GM18951 (cell line): ENCODE results near the gene FRYL.

ENCODE experiments used
- POLR2A ChIP-seq: IDR thresholded peaks from 4 replicates; pipeline ENCODE4 v1.6.1; 2011; ENCODE audit warnings: mild to moderate bottlenecking; ENCODE audit not compliant: insufficient read length, insufficient read depth; ENCODE audit errors: extremely low read depth
- in situ Hi-C: fragments of 300-500 bp; cut with MboI; formaldehyde crosslinking; loops from one replicate; pipeline ENCODE4 v1.12.0; 2022; ENCODE audit warnings: low sequenced_read_pairs, mixed read lengths, inconsistent platforms; ENCODE audit not compliant: unreplicated experiment

The FRYL gene

GRCh38 chr4:48504026-48504330, 276.1 kb downstream of the FRYL start:
- in situ Hi-C loops: no loop called here
- no peak for TF ChIP-seq POLR2A

- TF ChIP-seq POLR2A: no peak
- in situ Hi-C loops: no loop called here
Measured at GRCh38 chr4:48503233-48504025, 276.6 kb downstream of the FRYL start.

DNA sequence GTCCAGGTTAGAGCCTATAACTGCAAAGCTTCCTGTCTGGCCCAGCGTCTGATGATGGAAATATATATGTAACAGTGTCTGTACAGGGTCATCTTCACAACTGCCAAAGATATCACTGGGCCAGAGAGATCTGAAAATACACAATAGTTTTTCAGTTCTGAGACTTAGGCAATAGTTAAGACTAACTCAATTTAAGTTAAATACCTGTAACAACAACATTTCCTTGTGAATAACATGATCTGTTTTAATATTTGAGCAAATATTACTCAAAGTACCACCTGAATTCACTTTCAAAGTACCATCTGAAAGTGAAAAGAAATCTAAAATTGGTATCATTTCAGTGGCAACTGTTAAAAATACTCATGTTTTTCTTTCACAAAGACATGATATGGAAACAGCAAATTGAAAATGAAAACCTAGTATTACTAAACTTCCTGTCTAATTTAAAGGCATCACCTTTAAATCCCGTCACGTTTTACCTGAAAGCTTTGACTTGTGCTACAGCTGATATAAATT, 280.5 kb downstream of the FRYL start:
- in situ Hi-C loops: no loop called here
- no peak for TF ChIP-seq POLR2A

DNA sequence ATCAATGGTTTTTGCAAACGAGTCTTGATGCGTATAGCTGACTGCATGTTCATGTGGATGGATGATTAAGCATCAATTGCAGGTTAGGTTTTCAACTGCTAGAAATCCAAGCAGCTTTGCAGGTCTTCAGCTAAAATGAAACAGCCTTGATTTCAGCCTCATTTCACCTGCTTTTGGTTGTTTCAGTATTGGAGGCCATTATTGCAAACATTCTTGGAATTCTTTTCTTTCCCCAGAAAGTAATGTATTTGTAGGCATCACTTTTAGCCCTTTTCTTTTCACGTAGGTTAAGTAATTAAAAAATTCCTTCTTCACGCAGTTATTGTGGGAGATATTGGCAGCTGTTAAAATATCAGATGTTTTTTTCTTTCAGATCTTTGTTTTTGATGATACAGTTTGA, 281.2 kb downstream of the FRYL start:
- no peak for TF ChIP-seq POLR2A
- in situ Hi-C loops: no loop called here

- in situ Hi-C loops: no loop called here
Measured at GRCh38 chr4:48495941-48496340, 284.1 kb downstream of the FRYL start.

GRCh38 chr4:48493452-48494100, 286.5 kb downstream of the FRYL start:
- in situ Hi-C loops: no loop called here
- TF ChIP-seq POLR2A: no peak

More at GRCh38 chr4:48495941-48496340, 284.1 kb downstream of the FRYL start:
- TF ChIP-seq POLR2A: no peak

- no peak for TF ChIP-seq POLR2A
- in situ Hi-C loops: no loop called here
Measured at GRCh38 chr4:48491514-48492176, 288.4 kb downstream of the FRYL start.

DNA sequence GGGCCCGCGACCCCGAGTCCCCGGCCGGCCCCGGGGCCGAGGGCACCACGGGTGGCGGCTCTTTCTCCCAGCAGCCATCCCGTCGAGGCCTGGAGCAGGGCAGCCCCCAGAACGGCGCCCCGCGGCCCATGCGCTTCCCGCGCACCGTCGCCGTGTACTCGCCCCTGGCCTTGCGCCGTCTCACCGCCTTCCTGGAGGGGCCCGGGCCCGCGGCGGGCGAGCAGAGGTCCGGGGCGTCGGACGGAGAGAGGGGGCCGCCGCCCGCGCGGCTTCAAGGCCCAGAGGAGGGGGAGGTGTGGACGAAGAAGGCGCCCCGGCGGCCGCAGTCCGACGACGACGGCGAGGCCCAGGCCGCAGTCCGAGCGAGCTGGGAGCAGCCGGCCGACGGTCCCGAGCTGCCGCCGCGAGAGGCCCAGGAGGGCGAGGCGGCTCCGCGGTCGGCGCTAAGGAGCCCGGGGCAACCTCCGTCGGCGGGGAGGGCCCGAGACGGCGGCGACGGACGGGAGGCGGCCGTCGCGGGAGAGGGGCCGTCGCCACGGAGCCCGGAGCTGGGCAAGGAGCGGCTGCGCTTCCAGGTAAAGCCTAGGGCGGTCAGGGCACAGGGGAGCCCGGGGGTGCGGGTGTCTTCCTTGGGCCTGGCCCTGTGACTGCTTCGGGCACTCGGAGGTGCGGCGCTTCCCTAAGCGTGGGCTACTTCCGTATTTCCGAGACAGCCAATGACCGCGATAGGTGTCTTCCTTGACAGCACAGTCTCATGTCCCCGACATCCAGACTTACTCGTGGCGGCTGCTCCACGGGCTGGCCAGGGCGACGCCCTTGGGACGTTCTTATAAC, 289.2 kb downstream of the FRYL start:
- in situ Hi-C loops: no loop called here
- TF ChIP-seq POLR2A: no peak

GRCh38 chr4:48490012-48490679, 289.9 kb downstream of the FRYL start, which contains the start of gene ZAR1:
TSS of gene ZAR1 (plus strand) at chr4:48490252. CDS start at chr4:48490292, 40 bp downstream.
- in situ Hi-C loops: no loop called here
- TF ChIP-seq POLR2A: no peak

- no peak for TF ChIP-seq POLR2A
- in situ Hi-C loops: no loop called here
Measured at GRCh38 chr4:48489683-48490011, 290.4 kb downstream of the FRYL start.

- in situ Hi-C loops: no loop called here
- TF ChIP-seq POLR2A: no peak
Measured at GRCh38 chr4:48484494-48485168, 295.4 kb downstream of the FRYL start.
